GM12878 (cell line): ENCODE data around the gene BBS1. TPM values are rescaled to one million over a fixed set of nuclear protein-coding genes. Genes with fewer than 3 reads are reported as not detected.
A peak's percentile ranks its signal among the peaks of the same experiment; 100 is the strongest.

Source experiments
- BCL3 ChIP-seq: IDR thresholded peaks from 2 replicates; pipeline ENCODE4 v1.6.1; 2011; ENCODE audit warnings: borderline replicate concordance, low read depth, mild to moderate bottlenecking, moderate library complexity, low read length; ENCODE audit not compliant: insufficient read depth, poor library complexity, severe bottlenecking
- CTCF ChIP-seq, 3 experiments: IDR thresholded peaks in 2 of 3; conservative IDR thresholded peaks in 1 of 3; 2 replicates each; pipeline ENCODE4 v1.5.1; 2011; ENCODE audit warnings: low read depth in 3 of 3, low read length in 3 of 3, mild to moderate bottlenecking in 3 of 3, control low read depth in 2 of 3, moderate library complexity in 2 of 3, inconsistent platforms in 1 of 3, mixed read lengths in 1 of 3; ENCODE audit not compliant: control insufficient read depth in 2 of 3, insufficient read depth in 1 of 3; ENCODE audit errors: extremely low read depth in 1 of 3
- IKZF2 ChIP-seq, 2 experiments: fragments of 450-650 bp; IDR thresholded peaks; 2 replicates each; pipeline ENCODE4 v1.6.1; 2017; ENCODE audit warnings: mild to moderate bottlenecking in 2 of 2, moderate library complexity in 2 of 2
- MEF2A ChIP-seq: IDR thresholded peaks from 2 replicates; pipeline ENCODE4 v1.6.1; 2011; ENCODE audit warnings: low read depth, mild to moderate bottlenecking, low read length, moderate library complexity; ENCODE audit not compliant: insufficient read depth
- PAX5 ChIP-seq: IDR thresholded peaks from 2 replicates; pipeline ENCODE4 v1.6.1; 2011; ENCODE audit warnings: low read depth, low read length, borderline replicate concordance
- PAX8 ChIP-seq: fragments of 450-650 bp; IDR thresholded peaks from 2 replicates; pipeline ENCODE4 v1.6.1; 2017; ENCODE audit warnings: mild to moderate bottlenecking, moderate library complexity
- PKNOX1 ChIP-seq: fragments of 450-650 bp; IDR thresholded peaks from 2 replicates; pipeline ENCODE4 v1.6.1; 2016; ENCODE audit warnings: mild to moderate bottlenecking
- RUNX3 ChIP-seq: IDR thresholded peaks from 2 replicates; pipeline ENCODE4 v1.6.1; 2012; ENCODE audit warnings: low read length, inconsistent platforms
- SMC3 ChIP-seq: IDR thresholded peaks from 2 replicates; pipeline ENCODE4 v1.6.1; 2011; ENCODE audit warnings: low read length, improper control_type of control experiment, borderline replicate concordance
- STAT3 ChIP-seq: IDR thresholded peaks from 2 replicates; pipeline ENCODE4 v1.6.1; 2011; ENCODE audit warnings: low read depth, low read length, improper control_type of control experiment
- TCF7 ChIP-seq: IDR thresholded peaks from 2 replicates; pipeline ENCODE4 v1.6.1; 2014; ENCODE audit warnings: antibody characterized with exemption, borderline replicate concordance
- YY1 ChIP-seq: IDR thresholded peaks from 2 replicates; pipeline ENCODE4 v1.6.1; 2011; ENCODE audit warnings: low read depth, mild to moderate bottlenecking, low read length
- ZNF217 ChIP-seq: fragments of 450-650 bp; IDR thresholded peaks from 2 replicates; pipeline ENCODE4 v1.6.1; 2017; ENCODE audit warnings: antibody characterized with exemption, mild to moderate bottlenecking
- ZNF384 ChIP-seq: IDR thresholded peaks from 2 replicates; pipeline ENCODE4 v1.6.1; 2012; ENCODE audit warnings: low read depth, mild to moderate bottlenecking, low read length, improper control_type of control experiment, borderline replicate concordance
- polyA plus RNA-seq, 11 experiments: library from polyadenylated mRNA; depleted of rRNA in 4 of 11; unstranded in 6 of 11; stranded (reverse) in 5 of 11; fragments of >200 nt; fragmentation: Nextera tagmentation in 4 of 11; fragmentation: Illumina TruSeq in 1 of 11; extraction: Ambion mirVana in 4 of 11; extraction: Trizol in 1 of 11; gene quantifications; 1 replicate in 1 of 11; 2 replicates in 10 of 11; pipeline versions ENCODE4 v1.2.1 to v1.2.3, GENCODE V29; 2011 to 2016; ENCODE audit warnings: inconsistent platforms in 2 of 11, missing spikeins in 2 of 11, low read depth in 1 of 11
- total RNA-seq, 4 experiments: library from RNA; depleted of rRNA in 3 of 4; stranded (reverse); fragments of >200 nt in 3 of 4; fragmentation: Illumina TruSeq in 1 of 4; extraction: Trizol in 1 of 4; gene quantifications; 2 replicates each; pipeline versions ENCODE4 v1.2.1 to v1.2.3, GENCODE V29; 2013 to 2021

Gene BBS1
- total and polyA plus RNA-seq, 10 of the 15 experiments (the other 5 are each of a cell fraction or from before 2014, with no cell fraction given) = 2.5 to 14.7 (median 8.7) TPM

- TF ChIP-seq BCL3 (no peak), PKNOX1 (peak; percentile 82), IKZF2 (IDR thresholded peaks at IDR 0.05) (no peak), ZNF384 (no peak), SMC3 (peak; percentile 68; the same call in 1 of the 2 replicates), CTCF (IDR thresholded peaks at IDR 0.05 in 2 of 3, conservative IDR thresholded peaks at IDR 0.05 in 1 of 3; ENCODE audit: control insufficient read depth in 2 of 3, extremely low read depth in 1 of 3, insufficient read depth in 1 of 3, low read depth in 3 of 3, low read length in 3 of 3) (peak; percentile 82 to 87 (median 87)), MEF2A (no peak), TCF7 (no peak), RUNX3 (peak; percentile 20; the same call in 1 of the 2 replicates), PAX8 (no peak), YY1 (0 out of 2 replicates have a peak, but pooled peaks have one; percentile 17), ZNF217 (peak; percentile 43; the same call in 1 of the 2 replicates), PAX5 (no peak), STAT3 (no peak)
- TF ChIP-seq, all 136 proteins: peak for 11
Measured at GRCh38 chr11:66478729-66479393, 31.6 kb upstream of the BBS1 start (continued).
